ENCODE data around the gene HDAC1. TPM values are rescaled to one million over a fixed set of nuclear protein-coding genes. Genes with fewer than 3 reads are reported as not detected.

Gene HDAC1
- total and polyA plus RNA-seq, 2 of the 8 experiments (the other 6 are each of a cell fraction or from before 2014, with no cell fraction given): 111 to 125 TPM

DNA sequence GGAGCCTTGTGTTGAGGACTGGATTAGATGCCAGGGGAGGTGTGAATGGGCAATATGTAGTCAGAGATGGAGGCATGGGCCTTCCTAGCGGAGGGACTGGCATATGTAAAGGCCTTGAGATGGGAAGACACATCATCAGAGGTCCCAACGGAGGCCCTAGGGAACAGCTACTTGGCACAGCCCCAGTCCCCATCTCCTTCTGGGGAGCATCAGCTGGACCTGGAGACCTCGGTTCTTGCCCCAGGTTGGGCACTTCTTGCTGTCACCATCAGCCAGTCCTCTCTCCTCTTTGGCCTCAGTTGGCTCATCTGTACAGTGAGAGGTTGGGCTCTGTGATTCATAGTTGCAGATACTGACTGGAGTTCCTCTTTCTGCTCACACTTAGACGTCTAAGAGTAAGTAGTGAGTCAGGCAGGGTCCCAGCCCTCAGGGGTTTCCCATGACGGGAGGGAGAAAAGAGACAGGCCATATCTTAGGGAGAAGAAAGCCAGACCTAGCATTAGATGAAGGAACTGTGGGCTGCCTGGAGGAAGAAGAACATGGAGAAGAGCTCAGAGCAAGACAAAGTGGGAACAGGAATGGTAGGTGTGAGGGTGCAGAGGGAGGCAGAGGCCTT is 47.6 kb downstream of the HDAC1 start (continued):
- no peak for TF ChIP-seq PHF8 (conservative IDR thresholded peaks at IDR 0.05; ENCODE audit: low read depth, low read length)
- TF ChIP-seq CEBPB (IDR thresholded peaks at IDR 0.05; ENCODE audit: low read depth, low read length): no peak
- TF ChIP-seq JUN (IDR thresholded peaks at IDR 0.05; ENCODE audit: low read depth, low read length): no peak
